Jurkat, Clone E6-1 (cell line): ENCODE results near the gene PPP2R5E.
"Not testable (repeated sequence)": the region's sequence is repeated elsewhere in the genome, so short reads cannot be mapped to it uniquely, and the experiment has no call there.

ENCODE experiments used
- DNase-seq: peaks from one replicate; pipeline ENCODE4 v3.0.0-alpha.2; 2011; ENCODE audit warnings: low read depth, low spot score
- H3K4me3 ChIP-seq: 2 replicates; pipeline ENCODE4 v1.5.1; 2011; ENCODE audit warnings: mild to moderate bottlenecking, low read length, control low read depth, moderate library complexity

Gene PPP2R5E

GRCh38 chr14:63524537-63525155, 18.5 kb downstream of the PPP2R5E start:
- DNase-seq, result no peak
- H3K4me3 ChIP-seq, result no peak overlapping the region

DNA sequence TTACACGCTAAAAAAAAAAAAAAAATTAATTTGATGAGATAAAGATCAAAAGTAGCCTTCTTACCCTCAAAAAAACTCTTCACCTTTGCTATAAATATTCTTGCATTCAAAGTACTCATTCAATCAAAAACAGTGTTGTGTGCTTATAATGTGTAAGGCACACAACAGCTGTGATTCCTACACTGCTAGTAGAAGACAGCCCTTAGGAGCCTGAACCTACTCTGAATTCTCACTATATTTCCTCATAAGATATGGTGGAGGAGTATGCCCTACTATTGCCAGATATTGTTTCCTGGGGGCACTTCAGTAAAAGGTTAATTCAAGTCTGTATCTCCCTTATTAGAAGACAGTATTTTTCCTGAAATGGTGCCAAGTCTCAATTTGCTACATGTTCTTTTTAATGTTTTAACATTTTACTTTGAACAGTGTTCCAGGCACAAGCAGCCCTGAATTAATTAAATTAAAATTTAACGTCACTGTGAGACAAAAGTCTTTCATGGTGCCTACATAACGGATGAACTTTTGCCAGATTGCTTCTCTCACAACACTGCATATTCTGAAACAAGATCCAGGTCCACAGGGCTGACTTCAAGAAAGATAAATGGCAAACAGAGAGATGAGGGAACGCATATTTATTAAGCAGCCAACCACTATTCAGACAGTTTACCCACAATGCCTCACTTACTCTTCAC, 19.3 kb downstream of the PPP2R5E start:
- no peak for DNase-seq
- no peak overlapping the region for H3K4me3 ChIP-seq

DNA sequence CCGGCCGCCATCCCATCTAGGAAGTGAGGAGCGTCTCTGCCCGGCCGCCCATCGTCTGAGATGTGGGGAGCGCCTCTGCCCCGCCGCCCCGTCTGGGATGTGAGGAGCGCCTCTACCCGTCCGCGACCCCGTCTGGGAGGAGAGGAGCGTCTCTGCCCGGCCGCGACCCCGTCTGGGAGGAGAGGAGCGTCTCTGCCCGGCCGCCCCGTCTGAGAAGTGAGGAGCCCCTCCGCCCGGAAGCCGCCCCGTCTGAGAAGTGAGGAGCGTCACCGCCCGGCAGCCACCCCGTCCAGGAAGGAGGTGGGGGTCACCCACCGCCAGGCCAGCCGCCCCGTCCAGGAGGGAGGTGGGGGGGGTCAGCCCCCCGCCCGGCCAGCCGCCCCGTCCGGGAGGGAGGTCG, 20.7 kb downstream of the PPP2R5E start:
- not testable (repeated sequence) for DNase-seq, H3K4me3 ChIP-seq

- no peak overlapping the region for H3K4me3 ChIP-seq
- DNase-seq, result no peak
Measured at GRCh38 chr14:63517354-63517753, 25.8 kb downstream of the PPP2R5E start.

DNA sequence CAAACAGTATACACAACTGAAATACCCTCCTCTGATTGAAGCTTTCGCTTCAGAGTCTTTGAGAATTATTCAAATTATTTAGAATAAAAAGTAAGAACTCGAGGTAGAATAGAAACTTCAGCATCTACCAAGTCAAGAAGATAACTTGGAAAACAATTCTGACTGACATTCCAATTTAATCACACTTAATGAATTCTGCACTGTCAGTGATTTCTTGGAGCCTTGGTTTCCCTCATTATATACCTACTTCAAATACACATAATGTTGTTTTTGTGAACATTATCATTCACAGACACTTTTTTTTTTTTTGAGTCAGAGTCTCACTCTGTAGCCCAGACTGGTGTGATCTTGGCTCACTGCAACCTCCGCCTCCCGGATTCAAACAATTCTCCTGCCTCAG, 27.9 kb downstream of the PPP2R5E start:
- no peak overlapping the region for H3K4me3 ChIP-seq
- DNase-seq, result no peak

GRCh38 chr14:63513756-63514155, 29.4 kb downstream of the PPP2R5E start:
- no peak overlapping the region for H3K4me3 ChIP-seq
- no peak for DNase-seq

DNA sequence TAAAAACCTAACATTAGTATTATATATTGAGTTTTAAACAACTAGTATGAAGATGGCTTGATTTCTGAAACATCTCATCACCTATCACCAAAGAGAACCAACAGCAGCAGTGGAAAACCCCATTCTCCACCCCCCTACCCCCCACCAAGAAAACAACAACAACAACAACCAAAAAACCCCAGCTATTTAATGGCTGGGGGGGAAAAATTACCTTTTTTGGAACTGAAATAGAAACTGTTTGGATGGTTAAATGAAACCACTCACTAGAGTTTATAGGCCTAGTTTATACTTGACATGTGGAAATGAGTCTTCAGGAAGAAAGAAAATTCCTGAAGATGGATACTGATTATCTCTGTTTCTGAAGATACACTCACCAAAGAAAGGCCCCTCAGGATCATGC, 30.3 kb downstream of the PPP2R5E start:
- H3K4me3 ChIP-seq, result no peak overlapping the region
- DNase-seq, result no peak

DNA sequence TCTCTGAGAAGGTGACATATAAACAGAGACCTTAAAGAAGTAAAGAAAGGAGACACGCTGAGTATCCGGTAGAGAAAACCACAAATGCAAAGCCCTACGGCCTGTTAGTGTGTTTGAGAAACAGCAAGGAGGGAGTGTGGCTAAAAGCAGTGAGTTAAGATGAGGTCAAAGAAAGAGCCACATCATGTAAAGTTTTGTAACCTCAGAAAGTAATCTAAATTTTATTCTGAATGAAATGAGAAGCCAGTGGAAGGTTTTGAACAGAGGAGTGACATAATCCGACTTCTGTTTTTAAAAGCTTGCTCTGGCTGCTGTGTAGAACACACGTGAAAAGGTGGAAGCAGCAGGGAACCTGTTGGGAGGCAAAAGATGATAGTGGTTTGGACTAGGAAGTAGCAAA, 32.6 kb downstream of the PPP2R5E start:
- DNase-seq, result peak; percentile 69
- H3K4me3 ChIP-seq, result no peak overlapping the region

DNA sequence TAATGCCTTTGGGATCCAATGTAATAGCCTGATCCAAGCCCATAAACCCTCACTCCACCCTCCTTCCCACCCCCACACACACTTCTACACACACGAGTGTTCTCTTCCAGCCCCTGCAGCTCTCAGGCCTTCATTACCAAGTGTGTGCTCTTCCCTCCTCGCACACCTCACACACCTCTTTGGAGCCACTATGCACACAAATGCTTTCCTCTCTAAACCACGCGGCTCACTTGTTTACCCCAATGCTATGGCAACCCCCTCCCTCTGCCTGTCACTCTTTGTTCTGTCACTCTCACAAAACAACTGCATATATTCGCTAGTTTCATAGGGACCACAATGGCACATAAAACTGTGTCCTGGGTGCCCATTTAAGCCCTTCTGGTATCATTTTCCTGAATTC, 35.1 kb downstream of the PPP2R5E start:
- no peak for DNase-seq
- H3K4me3 ChIP-seq, result no peak overlapping the region

- H3K4me3 ChIP-seq, result no peak overlapping the region
- DNase-seq, result no peak
Measured at GRCh38 chr14:63504648-63505047, 38.5 kb downstream of the PPP2R5E start.

- H3K4me3 ChIP-seq, result no peak overlapping the region
- no peak for DNase-seq
Measured at GRCh38 chr14:63501429-63501828, 41.7 kb downstream of the PPP2R5E start.

- no peak for DNase-seq
- H3K4me3 ChIP-seq, result no peak overlapping the region
Measured at GRCh38 chr14:63499701-63500250, 43.4 kb downstream of the PPP2R5E start.

DNA sequence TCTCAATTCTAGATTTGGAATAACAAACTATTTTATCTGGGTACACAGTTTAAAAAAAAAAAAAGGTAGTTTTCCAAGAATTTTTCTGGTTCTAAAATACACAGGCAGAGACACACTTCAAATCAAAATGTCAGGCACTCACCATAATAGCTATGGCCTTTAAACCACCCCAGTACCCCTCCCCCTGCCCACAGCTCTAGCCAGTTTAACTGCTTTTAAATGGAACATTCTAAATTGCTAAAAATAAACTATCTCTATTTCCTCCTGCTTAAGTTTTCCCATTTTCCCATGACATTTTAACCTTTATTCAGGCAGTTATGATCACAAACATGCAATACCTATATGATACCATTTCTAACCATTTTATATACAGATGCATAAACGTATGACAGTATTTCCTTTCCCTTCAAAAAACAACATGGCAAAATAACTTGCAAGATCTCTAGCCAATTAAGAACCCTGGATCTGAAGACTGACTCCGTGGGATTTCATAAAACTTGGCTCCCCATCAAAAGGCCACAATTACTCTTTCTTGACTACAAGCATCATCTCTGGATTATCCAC, 46.3 kb downstream of the PPP2R5E start:
- DNase-seq, result no peak
- H3K4me3 ChIP-seq, result no peak overlapping the region

DNA sequence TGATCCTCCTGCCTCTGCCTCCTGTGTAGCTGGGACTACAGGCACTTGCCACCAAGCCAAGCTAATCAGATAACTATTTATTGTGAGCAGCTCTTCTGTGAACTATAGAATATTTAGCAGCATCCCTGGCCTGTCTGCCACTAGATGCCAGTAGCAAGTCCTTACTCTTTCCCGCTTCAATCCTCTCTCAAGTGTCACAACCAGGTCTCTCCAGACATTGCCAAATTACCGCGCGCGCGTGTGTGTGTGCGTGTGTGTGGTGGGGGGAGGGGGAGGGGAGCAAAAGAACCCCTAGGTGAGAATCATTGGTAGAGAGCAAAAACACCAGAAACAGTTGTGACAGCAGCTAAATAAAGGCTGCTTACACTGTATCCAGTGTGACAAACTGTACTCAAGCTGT, 49.9 kb downstream of the PPP2R5E start:
- no peak overlapping the region for H3K4me3 ChIP-seq
- no peak for DNase-seq

DNA sequence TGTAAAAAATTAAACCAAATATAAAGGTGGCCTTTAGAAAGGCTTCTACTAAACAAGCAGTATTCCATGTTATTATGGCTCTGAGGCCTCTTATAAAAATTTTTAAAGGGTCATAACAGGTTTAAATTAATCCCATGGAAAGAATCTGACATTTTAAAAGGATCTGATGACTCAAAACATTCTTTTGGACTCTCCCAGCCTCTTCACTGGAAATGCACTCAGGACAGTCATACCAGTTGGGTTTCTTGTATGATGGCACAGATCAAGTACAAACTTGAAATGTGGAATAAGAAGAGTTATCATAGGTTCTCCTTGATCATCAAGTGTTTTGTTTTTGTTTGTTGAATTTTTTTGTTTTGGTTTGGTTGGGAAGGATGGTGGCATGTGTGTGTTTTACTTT, 50.8 kb downstream of the PPP2R5E start:
- DNase-seq, result no peak
- H3K4me3 ChIP-seq, result no peak overlapping the region

DNA sequence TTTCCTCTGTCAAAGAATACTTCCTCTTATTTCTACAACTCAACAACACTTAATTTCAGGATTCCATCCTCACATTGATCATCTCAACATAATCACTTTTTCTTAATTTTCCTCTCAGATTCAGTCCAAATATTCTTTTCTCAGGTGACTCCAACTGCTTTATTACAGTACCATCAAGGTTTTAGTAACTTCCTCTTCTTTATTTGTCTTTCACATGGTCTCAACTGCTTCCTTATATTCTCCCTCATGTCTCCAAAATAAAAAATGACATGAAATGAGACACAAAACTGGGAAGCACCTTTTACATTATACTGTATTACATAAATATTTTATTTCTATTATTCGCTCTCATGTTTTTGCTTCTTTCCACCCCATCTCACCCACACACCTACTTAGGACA, 55.5 kb downstream of the PPP2R5E start:
- DNase-seq, result no peak
- H3K4me3 ChIP-seq, result no peak overlapping the region

DNA sequence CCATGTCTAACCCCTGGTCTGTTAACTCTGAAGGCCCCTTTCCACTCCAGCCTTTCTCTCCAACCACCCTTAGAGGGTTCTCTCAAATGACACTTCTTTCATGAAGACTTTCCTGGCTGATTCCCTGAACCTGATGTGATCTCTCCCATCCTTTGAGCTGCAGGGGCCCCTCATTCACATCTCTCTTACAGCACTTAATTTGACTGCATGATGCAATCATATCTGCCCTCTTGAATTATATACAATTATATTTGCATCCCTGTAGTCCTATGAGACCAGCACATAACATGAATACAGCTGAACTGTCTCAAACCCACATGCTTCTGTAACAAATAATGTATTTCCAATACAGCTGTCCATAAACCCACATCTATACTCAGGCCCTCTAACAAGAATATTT, 56.4 kb downstream of the PPP2R5E start:
- no peak for DNase-seq
- no peak overlapping the region for H3K4me3 ChIP-seq

GRCh38 chr14:63483315-63483714, 59.9 kb downstream of the PPP2R5E start:
- H3K4me3 ChIP-seq, result no peak overlapping the region
- DNase-seq, result no peak

DNA sequence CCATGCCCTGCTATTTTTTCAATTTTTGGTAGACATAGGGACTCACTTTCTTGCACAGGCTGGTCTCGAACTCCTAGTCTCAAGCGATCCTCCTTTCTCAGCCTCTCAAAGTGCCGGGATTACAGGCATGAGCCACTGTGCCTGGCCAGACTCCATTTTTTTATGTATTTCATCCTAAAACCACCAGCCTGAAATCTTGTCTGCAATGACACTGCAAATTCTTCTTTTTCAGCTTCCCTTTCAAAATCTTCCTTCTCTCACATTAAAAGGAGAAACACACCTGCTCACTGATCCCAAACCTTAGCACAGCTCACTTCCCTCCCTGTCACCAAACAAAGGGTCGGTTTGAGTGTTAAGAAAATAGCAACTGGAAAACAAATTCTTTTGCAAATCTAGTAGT, 62.6 kb downstream of the PPP2R5E start:
- no peak for DNase-seq
- H3K4me3 ChIP-seq, result no peak overlapping the region

GRCh38 chr14:63478437-63478852, 64.7 kb downstream of the PPP2R5E start:
- no peak overlapping the region for H3K4me3 ChIP-seq
- no peak for DNase-seq

GRCh38 chr14:63478010-63478409, 65.2 kb downstream of the PPP2R5E start:
- H3K4me3 ChIP-seq, result no peak overlapping the region
- DNase-seq, result peak; percentile 20
